ENCODE measurements around the gene YIF1A. TPM values are rescaled to one million over a fixed set of nuclear protein-coding genes. Genes with fewer than 3 reads are reported as not detected.

The YIF1A gene
- total RNA-seq, 1 experiment from 2014 or later: 114 TPM

DNA sequence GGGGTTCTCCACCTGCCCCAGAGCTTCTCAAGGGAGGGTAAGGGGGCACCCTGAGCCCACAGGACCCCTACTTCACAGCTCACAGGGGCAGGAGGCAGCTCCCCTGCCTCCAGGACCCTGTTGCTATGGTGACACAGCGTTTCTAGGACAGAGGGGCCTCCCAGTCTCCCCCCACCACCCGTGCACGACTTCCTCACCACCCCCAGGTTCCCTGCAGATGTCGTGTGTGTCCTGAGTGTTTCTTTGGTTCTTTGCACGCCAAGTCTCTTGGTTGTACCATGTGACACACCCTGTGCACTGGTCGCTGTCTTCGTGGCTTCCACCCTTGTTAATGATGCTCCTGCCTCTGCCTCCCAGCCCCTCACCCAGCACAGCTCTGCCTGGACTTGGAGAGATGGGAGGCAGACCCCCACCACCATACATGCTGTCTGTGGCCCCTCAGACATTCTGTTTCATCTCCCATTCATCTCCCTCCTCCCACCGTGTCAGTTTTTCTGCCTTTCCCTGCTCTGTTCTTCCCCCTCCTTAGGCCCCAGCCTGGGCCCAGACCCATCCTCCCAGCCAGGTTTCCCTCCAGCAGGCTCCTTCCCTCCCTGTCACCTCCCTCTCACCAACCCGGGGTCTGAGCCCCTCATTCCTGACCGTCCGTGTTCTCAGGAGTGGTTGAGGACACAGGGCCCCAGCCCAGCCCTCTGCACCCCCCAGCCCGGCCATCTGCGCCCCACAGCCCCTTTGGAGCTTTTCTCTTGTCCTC lies 45.0 kb downstream of the YIF1A start:
- no peak for DNase-seq (ENCODE audit: low spot score)

DNA sequence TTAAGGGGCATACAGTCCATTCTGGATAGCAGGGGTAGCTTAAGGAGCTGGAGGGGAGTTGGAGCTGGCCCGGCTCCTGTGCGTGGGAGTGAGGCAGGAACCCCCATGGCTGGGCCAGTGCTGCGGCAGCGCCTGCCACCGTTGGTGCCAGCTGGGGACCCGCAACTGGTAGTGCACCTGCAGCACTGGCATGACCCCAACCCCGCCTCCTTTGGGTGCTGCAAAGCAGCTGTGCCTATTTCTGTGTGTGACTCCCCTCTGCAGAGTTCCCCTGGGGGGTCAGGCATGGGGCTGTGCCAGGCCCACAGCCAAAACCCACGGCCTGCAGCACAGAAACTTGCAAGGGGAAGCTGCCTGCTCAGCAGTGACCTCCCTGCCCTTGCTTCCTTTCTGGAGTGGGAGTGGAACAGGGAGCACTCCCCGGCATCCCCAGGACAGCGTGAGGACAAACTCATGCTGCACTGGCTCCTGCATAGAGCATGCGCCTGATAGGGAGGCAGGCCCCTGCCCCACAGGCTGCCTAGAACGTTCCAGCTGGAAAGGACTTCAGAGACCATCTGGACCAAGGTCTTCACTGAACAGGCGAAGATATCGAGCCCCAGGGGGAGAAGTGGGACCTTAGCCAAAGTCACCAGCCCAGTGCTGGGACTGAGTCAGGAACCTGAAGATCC lies 46.7 kb downstream of the YIF1A start:
- no peak for DNase-seq (ENCODE audit: low spot score)

DNA sequence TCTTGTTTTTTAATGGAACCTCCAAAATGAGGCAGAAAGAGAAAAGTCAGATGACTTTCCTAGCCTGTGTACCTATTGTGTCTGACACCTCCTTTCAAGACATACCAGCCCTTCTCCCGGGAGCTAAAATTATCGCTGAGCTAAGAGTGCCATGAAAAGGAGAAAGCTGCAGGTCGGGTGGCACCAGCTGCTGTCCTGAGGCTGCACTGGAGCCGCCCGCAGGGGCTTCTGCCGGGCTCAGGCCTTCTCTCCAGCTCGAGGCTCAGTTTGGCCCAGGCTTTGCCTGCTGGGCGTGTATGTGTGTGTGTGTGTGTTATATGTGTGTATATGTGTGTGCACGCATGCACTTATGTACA lies 48.2 kb downstream of the YIF1A start:
- no peak for DNase-seq (ENCODE audit: low spot score)

DNA sequence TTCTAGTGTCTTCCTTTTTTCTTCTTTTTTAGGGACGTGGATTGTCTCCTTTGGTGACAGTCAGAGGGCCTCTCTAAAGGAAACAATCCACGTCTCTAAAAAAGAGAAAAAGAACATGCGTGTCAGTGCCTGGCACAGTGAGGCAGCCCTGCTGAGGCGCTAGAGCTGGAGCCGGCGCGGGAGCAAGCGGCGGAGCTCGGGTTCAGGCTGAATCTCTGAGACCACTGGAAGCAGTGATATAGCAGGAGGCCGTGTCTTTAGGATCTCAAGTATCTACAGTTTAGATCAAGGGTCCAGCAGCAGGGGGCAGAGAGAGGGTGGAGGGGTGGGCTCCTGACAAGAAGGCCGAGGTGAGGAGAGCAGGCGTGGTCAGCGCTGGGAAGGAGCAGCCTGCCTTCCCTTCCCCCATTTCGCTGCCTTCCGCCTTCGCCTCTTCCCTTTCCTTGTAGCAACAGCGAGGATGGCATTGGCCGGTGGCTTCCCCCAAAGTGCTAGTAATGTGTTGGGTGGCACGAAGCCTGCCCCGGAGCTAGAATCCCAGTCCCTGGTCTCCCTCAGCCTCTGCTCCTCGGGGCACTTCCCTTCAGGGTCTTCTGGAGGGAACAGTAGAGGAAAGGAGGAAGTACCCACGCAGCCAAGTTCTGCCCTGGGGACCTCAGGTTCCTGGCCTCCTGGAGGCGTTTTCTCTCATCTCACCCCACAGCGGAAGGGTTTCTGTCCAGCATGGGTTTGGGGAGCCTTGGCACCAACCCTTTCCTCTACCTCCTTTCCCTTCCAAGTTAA lies 48.8 kb downstream of the YIF1A start:
- DNase-seq (ENCODE audit: low spot score): no peak

DNA sequence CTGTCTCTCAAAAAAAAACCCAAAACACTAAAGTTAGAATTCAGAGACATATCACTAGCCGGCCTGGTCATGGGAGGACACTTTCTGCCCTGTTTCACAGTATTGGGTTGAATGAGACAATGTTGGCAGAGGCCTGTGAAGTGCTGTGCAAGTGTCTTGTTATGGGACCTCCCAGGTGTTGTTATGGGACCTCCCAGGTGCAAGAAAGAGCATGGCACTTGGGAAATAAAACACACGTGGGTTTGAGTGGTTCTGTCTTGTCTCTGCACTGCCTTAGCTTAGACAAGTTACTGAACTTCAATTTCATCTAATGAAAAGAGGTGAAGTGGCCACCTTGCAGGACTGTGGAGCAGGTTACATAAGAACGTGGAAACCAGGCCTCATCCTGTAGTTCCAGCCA lies 49.4 kb downstream of the YIF1A start:
- no peak for DNase-seq (ENCODE audit: low spot score)

GRCh38 chr11:66238786-66239413 lies 50.0 kb downstream of the YIF1A start:
- no peak for DNase-seq (ENCODE audit: low spot score)

DNA sequence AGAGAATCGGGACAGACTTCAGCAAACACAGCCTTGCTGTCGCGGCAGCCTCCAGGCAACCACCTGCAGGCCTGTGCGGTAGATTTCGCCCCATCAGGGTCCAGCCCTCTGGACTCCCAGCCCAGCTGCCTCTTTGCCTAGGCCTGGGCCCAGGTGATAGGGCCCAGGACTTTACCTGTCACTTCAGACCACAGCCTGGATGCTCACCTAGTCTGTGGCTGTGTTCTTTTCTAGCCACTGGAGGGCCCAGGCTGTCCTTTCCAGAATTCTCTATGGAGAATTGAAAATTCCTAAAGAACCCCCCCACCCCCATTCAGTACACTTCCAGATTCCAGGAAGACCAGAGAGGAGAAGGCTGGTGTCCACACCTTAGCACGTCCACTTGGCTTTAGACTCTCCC lies 51.1 kb downstream of the YIF1A start:
- DNase-seq (ENCODE audit: low spot score): no peak

DNA sequence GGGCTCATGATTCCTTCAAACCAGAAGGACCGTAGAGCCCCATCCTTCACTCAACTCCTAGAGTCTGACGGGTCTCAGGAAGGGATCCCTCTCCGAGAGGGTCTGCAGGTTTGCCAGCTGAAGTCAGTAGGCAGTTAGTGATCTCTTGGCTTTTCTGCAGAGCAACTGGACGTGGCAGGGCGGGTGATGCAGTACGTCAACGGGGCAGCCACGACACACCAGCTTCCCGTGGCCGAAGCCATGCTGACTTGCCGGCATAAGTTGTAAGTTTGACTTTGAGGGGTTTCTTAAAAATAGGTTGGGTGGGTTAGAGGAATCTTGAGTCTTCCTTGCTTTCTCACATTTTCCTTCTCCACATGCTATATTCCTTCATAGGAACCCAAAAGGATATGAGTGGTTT lies 53.8 kb downstream of the YIF1A start:
- no peak for DNase-seq (ENCODE audit: low spot score)

Other genes starting within 250 kb of the YIF1A start
- not detected in 2 replicates for gene GAL3ST3, start 240.0 kb downstream of the YIF1A start, total RNA-seq (2014; rRNA removed; shearing (Covaris generic))
- gene SF3B2, start 236.8 kb downstream of the YIF1A start, total RNA-seq (2014; rRNA removed; shearing (Covaris generic)): 135 and 140 TPM in 2 replicates
- 7.6 and 8.9 TPM in 2 replicates for gene PACS1, start 218.9 kb downstream of the YIF1A start, total RNA-seq (2014; rRNA removed; shearing (Covaris generic))
- 9.0 and 15.1 TPM in 2 replicates for gene KLC2, start 31.4 kb downstream of the YIF1A start, total RNA-seq (2014; rRNA removed; shearing (Covaris generic))
- gene RAB1B, start 20.5 kb downstream of the YIF1A start, total RNA-seq (2014; rRNA removed; shearing (Covaris generic)): 98.6 and 111 TPM in 2 replicates
- 8.4 and 10.8 TPM in 2 replicates for gene CNIH2, start 11.0 kb downstream of the YIF1A start, total RNA-seq (2014; rRNA removed; shearing (Covaris generic))
- 0.08 and 0.10 TPM in 2 replicates for gene TMEM151A, start 2.8 kb upstream of the YIF1A start, total RNA-seq (2014; rRNA removed; shearing (Covaris generic))
- not detected in 2 replicates for gene CD248, start 27.9 kb upstream of the YIF1A start, total RNA-seq (2014; rRNA removed; shearing (Covaris generic))
- gene RIN1, start 47.3 kb upstream of the YIF1A start, total RNA-seq (2014; rRNA removed; shearing (Covaris generic)): 4.3 and 7.4 TPM in 2 replicates
- gene BRMS1, start 56.0 kb upstream of the YIF1A start, total RNA-seq (2014; rRNA removed; shearing (Covaris generic)): 88.2 and 107 TPM in 2 replicates
- gene B4GAT1, start 58.5 kb upstream of the YIF1A start, total RNA-seq (2014; rRNA removed; shearing (Covaris generic)): 24.5 and 25.2 TPM in 2 replicates
- gene SLC29A2, start 82.6 kb upstream of the YIF1A start, total RNA-seq (2014; rRNA removed; shearing (Covaris generic)): 0.39 and 0.62 TPM in 2 replicates
- not detected in 2 replicates for gene NPAS4, start 131.9 kb upstream of the YIF1A start, total RNA-seq (2014; rRNA removed; shearing (Covaris generic))
- 71.8 and 77.7 TPM in 2 replicates for gene MRPL11, start 149.7 kb upstream of the YIF1A start, total RNA-seq (2014; rRNA removed; shearing (Covaris generic))
- gene PELI3, start 177.8 kb upstream of the YIF1A start, total RNA-seq (2014; rRNA removed; shearing (Covaris generic)): 5.6 and 7.5 TPM in 2 replicates
- 61.4 and 66.7 TPM in 2 replicates for gene DPP3, start 191.3 kb upstream of the YIF1A start, total RNA-seq (2014; rRNA removed; shearing (Covaris generic))
- 12.3 and 14.9 TPM in 2 replicates for gene BBS1, start 221.5 kb upstream of the YIF1A start, total RNA-seq (2014; rRNA removed; shearing (Covaris generic))